ENCODE results near the gene PEX11G.

The PEX11G gene

GRCh38 chr19:7478843-7479227 is 10.0 kb downstream of the PEX11G start:
- TF ChIP-seq, protein P1, sequence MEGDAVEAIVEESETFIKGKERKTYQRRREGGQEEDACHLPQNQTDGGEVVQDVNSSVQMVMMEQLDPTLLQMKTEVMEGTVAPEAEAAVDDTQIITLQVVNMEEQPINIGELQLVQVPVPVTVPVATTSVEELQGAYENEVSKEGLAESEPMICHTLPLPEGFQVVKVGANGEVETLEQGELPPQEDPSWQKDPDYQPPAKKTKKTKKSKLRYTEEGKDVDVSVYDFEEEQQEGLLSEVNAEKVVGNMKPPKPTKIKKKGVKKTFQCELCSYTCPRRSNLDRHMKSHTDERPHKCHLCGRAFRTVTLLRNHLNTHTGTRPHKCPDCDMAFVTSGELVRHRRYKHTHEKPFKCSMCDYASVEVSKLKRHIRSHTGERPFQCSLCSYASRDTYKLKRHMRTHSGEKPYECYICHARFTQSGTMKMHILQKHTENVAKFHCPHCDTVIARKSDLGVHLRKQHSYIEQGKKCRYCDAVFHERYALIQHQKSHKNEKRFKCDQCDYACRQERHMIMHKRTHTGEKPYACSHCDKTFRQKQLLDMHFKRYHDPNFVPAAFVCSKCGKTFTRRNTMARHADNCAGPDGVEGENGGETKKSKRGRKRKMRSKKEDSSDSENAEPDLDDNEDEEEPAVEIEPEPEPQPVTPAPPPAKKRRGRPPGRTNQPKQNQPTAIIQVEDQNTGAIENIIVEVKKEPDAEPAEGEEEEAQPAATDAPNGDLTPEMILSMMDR (IDR thresholded peaks at IDR 0.05; ENCODE audit: borderline replicate concordance, insufficient read depth, low read depth, low read length), result no peak
- H3K4me3 ChIP-seq (ENCODE audit: low read depth, low read length), result no peak overlapping the region

GRCh38 chr19:7478173-7478842 is 10.5 kb downstream of the PEX11G start:
- H3K4me3 ChIP-seq (ENCODE audit: low read depth, low read length), result no peak overlapping the region
- TF ChIP-seq, protein P1 (IDR thresholded peaks at IDR 0.05; ENCODE audit: borderline replicate concordance, insufficient read depth, low read depth, low read length), result no peak

DNA sequence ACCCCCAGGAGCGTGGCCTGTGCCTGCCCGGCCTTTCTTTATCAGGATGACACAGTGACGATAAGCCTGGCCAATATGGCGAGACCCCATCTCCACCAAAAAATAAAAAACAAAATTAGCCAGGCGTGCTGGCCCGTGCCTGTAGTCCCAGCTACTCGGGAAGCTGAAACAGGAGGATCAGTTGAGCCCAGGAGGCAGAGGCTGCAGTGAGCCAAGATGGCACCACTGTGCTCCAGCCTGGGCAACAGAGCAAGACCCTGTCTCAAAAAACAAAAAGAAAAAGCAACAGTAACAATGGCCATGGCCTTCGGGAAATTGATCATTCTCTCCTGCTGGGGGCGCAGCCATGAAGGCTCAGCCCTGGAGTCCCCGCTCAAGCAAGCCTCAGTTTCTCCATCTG is 11.1 kb downstream of the PEX11G start:
- no peak overlapping the region for H3K4me3 ChIP-seq (ENCODE audit: low read depth, low read length)
- TF ChIP-seq, protein P1 (IDR thresholded peaks at IDR 0.05; ENCODE audit: borderline replicate concordance, insufficient read depth, low read depth, low read length), result no peak

DNA sequence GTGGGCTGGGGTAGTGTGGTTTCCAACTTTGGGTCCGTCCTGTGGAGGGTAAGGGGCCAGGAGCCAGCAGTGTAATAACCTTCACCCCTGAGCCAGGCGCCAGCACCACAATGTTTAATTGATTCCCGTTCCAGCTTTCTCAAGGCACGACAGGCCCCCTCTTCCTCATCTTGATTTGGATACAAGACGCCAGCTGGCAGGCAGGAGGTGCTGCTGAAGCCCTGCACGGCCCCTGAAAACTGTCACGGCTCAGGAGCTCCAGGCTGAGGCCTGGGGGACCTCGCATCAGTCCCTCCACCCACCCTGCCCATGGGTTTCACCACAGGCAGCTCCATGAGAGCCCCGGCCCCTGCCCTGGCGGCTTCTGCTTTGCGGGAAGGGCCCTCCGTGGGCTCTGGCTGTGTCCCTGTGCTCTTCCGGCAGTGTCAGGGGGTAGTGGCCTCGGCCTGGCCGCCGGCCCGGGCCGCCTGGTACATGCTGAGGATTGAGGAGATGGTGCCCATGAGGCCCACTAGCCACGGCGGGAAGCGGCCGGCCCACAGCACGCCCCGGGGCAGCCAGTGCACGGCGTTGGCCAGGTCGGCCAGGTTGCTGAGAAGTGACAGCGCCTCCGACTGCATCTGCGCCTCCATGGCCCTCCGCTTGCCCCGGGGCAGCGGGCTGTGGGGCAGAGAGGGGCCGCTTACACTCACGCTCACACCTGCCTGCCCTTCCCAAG is 11.9 kb downstream of the PEX11G start:
- H3K4me3 ChIP-seq (ENCODE audit: low read depth, low read length), result no peak overlapping the region
- TF ChIP-seq, protein P1 (IDR thresholded peaks at IDR 0.05; ENCODE audit: borderline replicate concordance, insufficient read depth, low read depth, low read length), result no peak

DNA sequence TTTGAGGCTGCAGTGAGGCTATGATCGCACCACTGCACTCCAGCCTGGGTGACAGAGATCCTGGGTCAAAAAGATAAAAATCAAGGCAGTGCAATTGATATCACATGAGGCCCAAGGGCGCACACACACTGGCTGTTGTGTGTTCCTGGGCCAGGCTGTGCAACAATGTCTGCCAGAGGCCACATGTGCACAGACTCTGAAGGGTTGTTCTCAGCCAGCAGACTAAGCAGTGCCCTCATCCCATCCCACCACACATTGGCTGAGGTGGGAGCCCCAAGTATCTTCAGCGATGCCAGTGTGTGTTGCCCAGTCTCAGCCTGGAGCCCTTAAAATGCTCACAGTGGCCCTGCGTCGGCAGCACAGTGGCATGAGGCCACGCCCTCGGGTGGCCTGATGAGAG is 12.6 kb downstream of the PEX11G start:
- TF ChIP-seq, protein P1 (IDR thresholded peaks at IDR 0.05; ENCODE audit: borderline replicate concordance, insufficient read depth, low read depth, low read length), result no peak
- H3K4me3 ChIP-seq (ENCODE audit: low read depth, low read length), result no peak overlapping the region

DNA sequence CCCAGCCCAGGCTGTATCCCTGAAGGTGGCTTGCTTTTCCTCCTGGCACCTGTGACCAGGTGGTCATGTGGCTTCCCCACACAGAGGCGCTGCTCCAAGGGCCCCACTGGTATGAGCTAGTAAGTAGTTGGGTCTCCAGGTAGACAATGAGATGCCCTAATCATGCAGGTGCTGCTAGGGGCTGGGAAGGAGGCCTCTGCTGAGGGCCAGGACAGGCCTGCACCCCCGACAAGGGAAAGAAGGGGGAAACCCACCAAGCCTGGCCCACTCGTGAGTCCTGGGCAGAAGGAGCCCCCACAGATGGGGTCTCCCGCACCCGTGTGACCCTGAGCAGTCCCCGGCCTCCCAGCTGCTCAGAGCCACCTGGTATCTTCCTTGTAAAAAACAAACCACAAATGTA is 13.2 kb downstream of the PEX11G start:
- no peak overlapping the region for H3K4me3 ChIP-seq (ENCODE audit: low read depth, low read length)
- TF ChIP-seq, protein P1 (IDR thresholded peaks at IDR 0.05; ENCODE audit: borderline replicate concordance, insufficient read depth, low read depth, low read length), result no peak
